Astrocyte (in vitro differentiated cells and primary cell): ENCODE data around the gene SERINC1.

Experiments
- CTCF ChIP-seq: IDR thresholded peaks from 2 replicates; pipeline ENCODE4 v1.5.1; 2011; ENCODE audit warnings: low read depth, mild to moderate bottlenecking, inconsistent platforms, low read length, moderate library complexity; ENCODE audit not compliant: insufficient read depth
- EZH2 ChIP-seq: IDR thresholded peaks from 2 replicates; pipeline ENCODE4 v1.6.1; 2012; ENCODE audit warnings: mild to moderate bottlenecking, low read length, inconsistent platforms; ENCODE audit not compliant: insufficient read depth

GRCh38 chr6:122449069-122449468 lies 22.5 kb downstream of the SERINC1 start:
- TF ChIP-seq CTCF, result no peak
- TF ChIP-seq EZH2, result no peak
